NCI-H2029 (cell line): ENCODE results near the gene COX8A.

Source experiments
- DNase-seq: peaks from one replicate; lab custom pipeline; 2025; lab: John Stamatoyannopoulos, UW

Gene COX8A

DNA sequence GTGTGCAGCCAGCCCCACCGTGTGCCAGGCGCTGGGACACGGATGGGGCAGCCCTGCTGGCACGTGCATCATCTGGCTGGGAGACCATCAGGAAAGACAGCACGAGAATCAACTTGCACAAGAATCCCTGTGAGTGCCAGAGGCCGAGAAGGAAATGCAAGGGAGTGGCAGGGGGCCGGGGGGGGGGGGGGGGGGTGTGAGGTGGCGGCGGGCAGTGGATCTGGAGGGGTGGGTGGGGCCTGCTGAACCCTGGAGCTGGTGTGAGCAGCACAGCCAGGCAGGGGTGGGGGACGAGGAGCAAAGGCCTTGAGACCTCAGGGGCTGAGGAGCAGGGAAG lies 47.3 kb downstream of the COX8A start:
- no peak for DNase-seq

DNA sequence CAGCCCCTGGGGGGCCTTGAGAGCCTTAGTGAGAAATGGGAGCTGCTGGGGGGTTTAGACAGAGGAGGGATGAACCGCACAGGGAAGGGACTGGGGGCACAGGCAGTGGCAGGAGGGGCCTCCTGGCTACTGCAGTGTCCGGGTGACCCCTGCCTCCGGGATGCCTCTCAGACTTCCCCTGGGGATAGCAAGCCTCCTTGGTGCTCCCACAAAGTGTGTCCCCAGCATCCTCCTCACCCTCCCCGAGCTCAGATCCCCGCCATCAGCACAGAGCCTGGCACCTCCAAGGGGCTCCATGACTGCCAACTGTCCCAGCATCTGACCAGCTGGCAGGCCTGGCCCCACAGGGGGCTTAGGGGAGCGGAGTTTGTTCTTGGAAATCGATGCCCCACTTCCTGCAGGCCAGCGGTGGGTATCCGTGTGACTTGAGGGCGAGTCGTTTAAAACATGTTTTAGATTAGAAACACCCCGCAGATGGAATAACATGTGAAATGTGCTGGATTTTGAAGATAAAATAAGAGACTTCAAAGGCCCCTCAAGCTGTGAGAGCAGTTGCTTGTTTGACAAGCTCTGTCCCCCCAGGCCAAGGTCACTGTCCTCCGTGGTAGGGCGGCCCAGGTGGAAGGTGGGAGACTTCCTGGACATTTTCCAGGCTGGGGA lies 47.8 kb downstream of the COX8A start:
- DNase-seq, result no peak

DNA sequence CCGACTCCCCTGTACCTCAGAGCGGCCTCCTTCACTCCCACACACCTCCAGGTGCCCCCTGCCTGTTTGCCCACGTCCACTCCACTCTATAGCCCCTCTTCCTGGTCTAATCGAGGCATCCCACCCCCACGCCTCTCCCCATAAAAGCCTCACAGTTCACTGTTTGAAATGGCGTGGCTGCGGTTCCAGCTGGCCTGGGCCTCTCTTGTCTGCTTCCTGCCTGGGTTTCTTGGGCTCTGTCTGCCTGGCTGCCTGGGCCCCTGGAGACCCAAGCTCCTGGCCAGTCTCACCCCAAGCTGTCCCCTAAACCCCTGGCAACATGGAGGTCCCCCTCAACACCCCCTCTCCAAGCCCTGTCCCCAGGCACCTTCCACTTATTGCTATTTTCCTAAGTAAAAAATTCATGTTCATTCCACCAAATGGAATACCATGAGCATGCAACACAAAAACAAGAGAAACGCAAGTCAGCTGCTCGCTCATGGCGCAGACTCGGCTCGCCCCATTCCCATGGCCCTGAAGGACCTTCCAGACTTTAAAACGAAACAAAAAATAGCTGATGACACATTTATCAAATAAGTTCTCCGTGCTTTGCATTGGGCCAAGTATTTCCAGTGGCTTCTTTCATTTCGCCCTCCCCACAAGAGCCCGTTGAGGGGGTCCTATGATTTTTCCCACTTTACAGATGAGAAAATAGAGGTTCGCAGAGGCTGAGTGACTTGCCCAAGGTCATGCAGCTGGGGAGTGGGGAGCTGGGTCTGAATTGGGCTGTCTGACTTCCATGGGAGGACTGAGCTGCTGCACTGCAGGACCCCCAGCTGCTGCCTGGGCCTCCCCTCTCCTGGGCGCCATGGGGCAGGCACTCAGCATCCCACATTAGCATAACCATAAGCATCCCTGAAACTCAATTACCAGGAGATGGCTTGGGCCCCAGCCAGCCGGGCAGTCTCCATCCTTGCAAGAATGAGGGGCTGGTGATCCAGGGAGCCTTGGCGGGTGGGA lies 49.6 kb downstream of the COX8A start:
- no peak for DNase-seq

- DNase-seq, result no peak
These were observed 50.8 kb downstream of the COX8A start for GRCh38 chr11:64025205-64025604.
